ENCODE data around the gene VSIG10L.

- no peak for TF ChIP-seq CTCF (IDR thresholded peaks at IDR 0.05)
- TF ChIP-seq POLR2A (IDR thresholded peaks at IDR 0.05) = no peak
Measured at GRCh38 chr19:51364200-51365106, 22.5 kb upstream of the VSIG10L start.

Data from body of pancreas (tissue), 4 donors.